SU-DHL-6 (cell line): Measurements from ENCODE around the gene LTBP1.

Experiments
- H2AFZ ChIP-seq: fragments of 200-600 bp; sonication (generic); 2 replicates; pipeline ENCODE4 v1.6.1; 2014; ENCODE audit warnings: low read depth, mild to moderate bottlenecking, moderate library complexity, mixed read lengths, antibody characterized with exemption, low read length; ENCODE audit not compliant: severe bottlenecking
- H3F3A ChIP-seq: fragments of 200-600 bp; shearing (Covaris generic); 2 replicates; pipeline ENCODE4 v1.6.0; 2016; ENCODE audit warnings: antibody characterized with exemption, mild to moderate bottlenecking; ENCODE audit not compliant: insufficient read depth
- H3K27ac ChIP-seq: fragments of 200-600 bp; sonication (generic); 2 replicates; pipeline ENCODE4 v1.5.1; 2016; ENCODE audit warnings: low read depth, mild to moderate bottlenecking, low read length, moderate library complexity, mixed read lengths
- H3K27me3 ChIP-seq: fragments of 200-600 bp; sonication (generic), shearing (Covaris generic); 2 replicates; pipeline ENCODE4 v1.6.0; 2014; ENCODE audit warnings: mild to moderate bottlenecking, low read length
- H3K36me3 ChIP-seq: fragments of 200-600 bp; sonication (generic); 2 replicates; pipeline ENCODE4 v1.6.1; 2014; ENCODE audit warnings: mild to moderate bottlenecking, low read length, mixed read lengths
- H3K4me2 ChIP-seq: fragments of 300-600, 200-600 bp; shearing (Covaris generic), sonication (generic); 2 replicates; pipeline ENCODE4 v1.6.0; 2014; ENCODE audit warnings: low read length, low read depth, mild to moderate bottlenecking; ENCODE audit not compliant: poor library complexity, severe bottlenecking
- H3K4me3 ChIP-seq: fragments of 200-600 bp; sonication (generic); 2 replicates; pipeline ENCODE4 v1.5.1; 2014; ENCODE audit warnings: antibody characterized with exemption, low read length, mild to moderate bottlenecking, mixed read lengths; ENCODE audit not compliant: insufficient read depth, poor library complexity, severe bottlenecking
- H3K79me2 ChIP-seq: fragments of 200-600 bp; sonication (generic); 2 replicates; pipeline ENCODE4 v1.6.1; 2014; ENCODE audit warnings: mild to moderate bottlenecking, low read length, moderate library complexity; ENCODE audit not compliant: insufficient read depth
- H3K9ac ChIP-seq: fragments of 200-600 bp; sonication (generic); 2 replicates; pipeline ENCODE4 v1.7.0; 2014; ENCODE audit warnings: mild to moderate bottlenecking, low read length
- H3K9me2 ChIP-seq: fragments of 200-600 bp; sonication (generic); replicated peaks from 2 replicates; pipeline ENCODE4 v1.6.1; 2014; ENCODE audit warnings: low read length; ENCODE audit not compliant: insufficient read depth
- H3K9me3 ChIP-seq: fragments of 200-600 bp; sonication (generic); 2 replicates; pipeline ENCODE4 v1.6.1; 2014; ENCODE audit warnings: low read length, mixed read lengths; ENCODE audit not compliant: insufficient read depth
- H4K20me1 ChIP-seq: fragments of 200-600 bp; sonication (generic); 2 replicates; pipeline ENCODE4 v1.6.1; 2014; ENCODE audit warnings: low read depth, mild to moderate bottlenecking, antibody characterized with exemption, low read length, moderate library complexity, mixed read lengths
- CTCF ChIP-seq: fragments of 200-600 bp; sonication (generic); IDR thresholded peaks from one replicate; pipeline ENCODE4 v1.5.1; 2017; ENCODE audit warnings: antibody characterized with exemption, mild to moderate bottlenecking, low read length, moderate library complexity; ENCODE audit not compliant: insufficient read depth, poor library complexity, severe bottlenecking
- EZH2phosphoT487 ChIP-seq: fragments of 200-600 bp; sonication (generic), shearing (Covaris generic); conservative IDR thresholded peaks from 2 replicates; pipeline ENCODE4 v1.6.1; 2018; ENCODE audit warnings: mild to moderate bottlenecking, antibody characterized with exemption, low read length, moderate library complexity, mixed read lengths

The LTBP1 gene

GRCh38 chr2:33272001-33272400, 325.2 kb downstream of the LTBP1 start:
- Histone ChIP-seq H3K9me3 (peaks cover 1% of the 10 kb centered on the region; the same call in 1 of the 2 replicates), H3K27me3 (no peaks in the 10 kb centered on the region), H3K9ac (no peak overlapping the region), H3K79me2 (no peaks in the 10 kb centered on the region), H3K4me3 (no peak overlapping the region), H4K20me1 (no peaks in the 10 kb centered on the region), H3K36me3 (peaks cover 54% of the 10 kb centered on the region), H3K4me2 (peak overlapping the region; percentile 24), H3K9me2 (no peaks in the 10 kb centered on the region), H3F3A (peaks cover 29% of the 10 kb centered on the region), H2AFZ (no peak overlapping the region), H3K27ac (peak overlapping the region; percentile 35)
- TF ChIP-seq CTCF, result no peak
- no peak for TF ChIP-seq EZH2phosphoT487

GRCh38 chr2:33273479-33273878, 326.7 kb downstream of the LTBP1 start:
- Histone ChIP-seq H3F3A (peaks cover 32% of the 10 kb centered on the region), H3K79me2 (no peaks in the 10 kb centered on the region), H3K4me2 (no peak overlapping the region), H3K9ac (no peak overlapping the region), H3K27me3 (no peaks in the 10 kb centered on the region), H4K20me1 (no peaks in the 10 kb centered on the region), H3K9me3 (no peaks in the 10 kb centered on the region), H2AFZ (no peak overlapping the region), H3K4me3 (no peak overlapping the region), H3K27ac (no peak overlapping the region), H3K9me2 (no peaks in the 10 kb centered on the region), H3K36me3 (peaks cover 50% of the 10 kb centered on the region)
- TF ChIP-seq EZH2phosphoT487 (no peak), CTCF (no peak)

GRCh38 chr2:33274524-33274923, 327.8 kb downstream of the LTBP1 start:
- Histone ChIP-seq H3K27ac (no peak overlapping the region), H3K9me3 (no peaks in the 10 kb centered on the region), H2AFZ (no peak overlapping the region), H3K4me3 (no peak overlapping the region), H3K79me2 (no peaks in the 10 kb centered on the region), H3K9ac (no peak overlapping the region), H3K27me3 (no peaks in the 10 kb centered on the region), H3K4me2 (no peak overlapping the region), H3K36me3 (peaks cover 55% of the 10 kb centered on the region), H3F3A (peaks cover 25% of the 10 kb centered on the region), H4K20me1 (no peaks in the 10 kb centered on the region), H3K9me2 (no peaks in the 10 kb centered on the region)
- no peak for TF ChIP-seq CTCF
- no peak for TF ChIP-seq EZH2phosphoT487
